ENCODE measurements around the gene IFNL1.
A peak's percentile ranks its signal among the peaks of the same experiment; 100 is the strongest.
"Not testable (repeated sequence)": the region's sequence is repeated elsewhere in the genome, so short reads cannot be mapped to it uniquely, and the experiment has no call there.

Gene IFNL1

DNA sequence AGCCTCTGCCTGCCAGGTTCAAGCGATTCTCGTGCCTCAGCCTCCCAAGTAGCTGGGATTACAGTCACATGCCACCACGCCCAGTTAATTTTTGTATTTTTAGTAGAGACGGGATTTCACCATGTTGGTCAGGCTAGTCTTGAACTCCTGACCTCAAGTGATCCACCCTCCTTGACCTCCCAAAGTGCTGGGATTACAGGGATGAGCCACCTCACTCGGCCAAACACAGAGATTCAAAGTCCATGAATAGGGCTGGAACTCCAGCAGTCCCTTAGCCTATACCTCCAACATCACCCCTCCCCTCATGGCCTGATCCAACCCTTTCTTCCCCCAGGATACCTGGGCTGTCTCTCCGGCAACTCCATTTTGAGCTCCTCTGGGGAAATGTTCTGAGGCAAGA, 36.5 kb downstream of the IFNL1 start:
- DNase-seq (ENCODE audit: low read depth): not testable (repeated sequence)

DNA sequence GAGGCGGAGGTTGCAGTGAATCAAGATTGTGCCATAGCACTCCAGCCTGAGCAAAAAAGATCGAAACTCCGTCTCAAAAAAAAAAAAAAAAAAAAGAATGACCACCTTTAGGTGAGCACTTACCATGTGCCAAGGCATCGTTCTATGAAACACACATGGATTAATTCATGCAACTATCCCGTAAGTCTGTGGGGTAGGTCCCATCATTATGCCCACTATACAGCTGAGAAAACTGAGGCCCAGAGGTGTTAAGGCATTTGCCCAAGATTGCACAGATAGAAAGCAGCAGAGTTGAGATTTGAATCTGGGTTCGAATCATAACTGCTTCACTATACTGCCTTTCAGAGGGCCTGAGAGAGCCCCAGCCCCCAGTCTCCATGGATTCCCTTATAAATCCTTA, 37.3 kb downstream of the IFNL1 start:
- DNase-seq (ENCODE audit: low read depth): no peak

DNA sequence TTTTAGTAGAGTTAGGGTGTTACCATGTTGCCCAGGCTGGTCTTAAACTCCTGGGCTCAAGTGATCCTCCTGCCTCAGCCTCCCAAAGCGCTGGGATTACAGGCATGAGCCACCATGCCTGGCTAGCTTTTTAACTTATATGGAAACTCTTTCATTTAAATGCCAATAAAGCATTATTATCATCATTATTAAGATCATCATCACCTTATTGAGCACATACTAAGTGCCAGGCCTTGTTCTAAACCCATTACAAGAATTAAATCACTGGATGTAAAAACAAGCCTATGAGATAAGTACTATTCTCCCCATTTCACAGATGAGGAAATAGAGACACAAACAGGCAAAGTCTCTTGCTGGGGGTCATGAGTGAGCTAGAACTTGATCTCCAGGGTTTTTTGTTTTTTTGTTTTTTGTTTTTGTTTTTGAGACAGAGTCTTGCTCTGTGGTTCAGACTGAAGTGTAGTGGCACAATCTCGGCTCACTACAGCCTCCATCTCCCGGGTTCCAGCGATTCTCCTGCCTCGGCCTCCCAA, 38.3 kb downstream of the IFNL1 start:
- no peak for DNase-seq (ENCODE audit: low read depth)

DNA sequence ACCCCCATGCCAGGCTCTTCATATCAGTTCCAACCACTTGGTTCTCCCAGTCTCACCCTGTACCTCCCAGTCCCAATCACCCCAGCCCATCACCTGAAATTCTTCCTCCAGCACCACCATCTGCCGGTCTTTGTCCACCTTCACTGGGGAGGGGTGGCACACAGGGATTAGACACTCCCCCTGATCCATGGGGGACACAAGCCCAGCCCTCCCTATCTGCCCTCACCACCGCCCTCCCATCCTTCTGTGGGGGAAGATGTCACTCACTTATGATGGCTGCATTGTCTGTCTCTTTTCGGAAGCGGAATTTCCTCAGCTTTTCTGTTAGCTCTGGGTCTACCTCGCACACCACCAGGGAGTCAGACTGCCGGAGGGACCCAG, 39.0 kb downstream of the IFNL1 start:
- no peak for DNase-seq (ENCODE audit: low read depth)

DNA sequence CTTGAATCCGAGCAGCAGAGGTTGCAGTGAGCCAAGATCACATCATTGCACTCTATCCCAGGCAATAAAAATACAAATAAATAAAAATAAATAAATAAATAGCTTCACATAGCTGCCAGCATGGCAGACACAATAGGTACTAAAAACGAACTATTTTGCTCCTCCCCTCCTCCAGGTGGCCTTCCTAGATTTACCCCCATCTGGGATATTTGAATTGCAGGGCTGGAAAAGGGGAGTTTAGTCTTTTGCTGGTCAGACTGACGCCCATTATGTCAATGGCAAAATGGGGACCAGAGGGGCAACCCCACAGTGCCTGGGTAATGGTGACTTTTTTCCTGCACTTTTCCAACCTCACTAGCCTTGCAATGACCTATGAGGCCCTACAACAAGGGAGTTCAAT, 40.3 kb downstream of the IFNL1 start:
- DNase-seq (ENCODE audit: low read depth): no peak

DNA sequence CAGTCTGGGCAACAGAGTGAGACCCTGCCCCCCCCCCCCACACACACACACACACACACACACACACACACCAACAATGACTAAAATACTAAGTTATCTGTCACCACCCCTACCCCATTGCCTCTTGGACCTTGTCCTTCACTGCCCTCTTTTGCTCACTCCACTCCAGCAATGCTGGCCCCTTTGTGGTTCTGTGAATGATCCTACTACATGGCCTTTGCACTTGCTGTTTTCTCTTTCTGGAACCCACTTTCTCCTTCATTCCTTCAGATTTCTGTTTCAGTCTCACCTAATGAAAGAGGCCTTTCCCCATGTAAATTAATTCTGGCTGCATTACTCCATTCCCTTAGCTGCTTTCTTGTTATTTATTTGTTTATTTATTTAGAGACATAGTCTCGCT, 43.5 kb downstream of the IFNL1 start:
- DNase-seq (ENCODE audit: low read depth): no peak

DNA sequence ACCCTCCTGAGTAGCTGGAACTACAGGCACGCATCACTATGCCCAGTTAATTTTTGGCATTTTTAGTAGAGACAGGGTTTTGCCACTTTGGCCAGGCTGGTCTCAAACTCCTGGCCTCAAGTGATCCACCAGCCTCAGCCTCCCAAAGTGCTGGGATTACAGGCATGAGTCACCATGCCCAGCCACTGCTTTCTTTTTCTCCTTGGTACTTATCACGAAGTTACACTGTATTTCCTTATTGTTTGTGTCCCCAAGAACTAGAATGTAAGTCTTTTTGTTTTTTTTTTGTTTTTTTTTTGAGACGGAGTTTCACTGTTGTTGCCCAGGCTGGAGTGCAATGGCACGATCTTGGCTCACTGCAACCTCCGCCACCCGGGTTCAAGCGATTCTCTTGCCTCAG, 43.9 kb downstream of the IFNL1 start:
- DNase-seq (ENCODE audit: low read depth): not testable (repeated sequence)

DNA sequence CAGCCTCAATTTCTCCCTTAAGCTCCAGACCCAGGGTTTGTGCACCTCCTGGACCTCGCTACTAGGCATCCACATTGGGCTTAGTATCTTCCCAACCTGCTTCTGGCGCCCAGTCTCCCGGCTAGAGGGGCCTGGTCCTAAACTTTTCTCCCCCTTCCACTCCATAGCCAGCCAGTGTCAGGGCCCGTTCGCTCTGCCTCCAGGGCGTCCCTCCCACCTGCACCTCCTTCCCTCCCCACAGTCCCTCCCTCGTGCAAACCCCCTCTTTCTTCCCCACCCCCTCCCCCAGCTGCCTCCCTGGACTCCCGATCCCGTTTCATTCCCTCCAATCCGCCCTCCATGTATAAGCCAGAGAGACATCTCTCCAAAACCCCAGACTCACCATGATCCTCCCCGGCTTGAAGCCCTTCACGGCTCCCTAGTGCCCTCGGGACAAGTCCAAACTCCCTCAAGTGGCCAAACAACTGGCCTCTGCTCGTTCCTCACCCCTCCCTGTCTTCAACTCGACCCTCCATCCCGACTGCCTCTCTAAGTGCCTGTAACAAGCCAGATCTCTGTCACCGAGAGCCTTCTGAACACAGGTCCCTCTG, 45.0 kb downstream of the IFNL1 start:
- no peak for DNase-seq (ENCODE audit: low read depth)

DNA sequence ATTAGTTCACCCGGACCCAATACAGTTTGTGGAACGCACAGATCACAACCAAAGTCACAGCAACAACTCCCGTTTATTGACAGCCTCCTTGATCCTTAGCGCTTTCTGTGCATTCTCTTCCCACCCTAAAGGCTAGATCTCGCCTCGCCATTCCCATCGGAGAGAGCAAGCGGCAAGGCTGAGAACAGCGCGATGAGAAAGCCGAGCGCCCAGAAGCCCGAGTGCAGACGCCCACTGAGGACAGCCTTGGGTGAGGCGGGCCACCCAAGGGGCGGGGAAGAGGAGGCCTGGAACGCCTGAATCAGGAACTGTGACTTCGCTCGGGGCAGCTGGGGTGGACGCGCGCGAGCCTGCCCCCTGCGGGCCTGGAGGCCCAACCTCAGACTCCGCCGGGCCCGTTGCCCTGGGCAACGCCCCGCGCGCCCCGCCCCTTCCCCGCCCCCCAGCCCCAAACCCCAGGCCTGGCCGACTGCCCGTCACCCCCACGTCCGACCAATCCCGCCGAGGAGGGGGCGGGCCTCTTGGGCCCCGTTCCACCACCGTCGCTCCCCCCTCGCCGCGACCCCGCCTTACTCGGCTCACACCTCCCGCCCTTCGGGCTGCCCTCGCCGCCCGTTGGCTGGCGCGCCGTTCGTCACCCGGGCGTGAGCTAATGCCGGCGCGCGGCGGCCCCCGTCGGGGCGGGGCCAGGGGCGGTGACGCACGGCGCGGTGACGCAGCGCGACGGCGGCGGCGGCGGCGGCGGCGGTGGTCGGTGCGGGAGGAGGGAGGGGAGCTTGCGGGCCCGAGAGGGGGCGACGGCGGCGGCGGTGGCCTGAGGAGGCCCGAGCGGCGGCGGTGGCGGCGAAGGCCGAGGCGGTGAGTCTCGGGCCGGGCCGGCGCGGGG, 45.8 kb downstream of the IFNL1 start, which contains the start of gene SAMD4B:
TSS of gene SAMD4B (plus strand) at position 703 of the 886 bp plus-strand sequence. CDS start 14,473 bp downstream, outside the sequence.
- DNase-seq (ENCODE audit: low read depth): peak; percentile 96

DNA sequence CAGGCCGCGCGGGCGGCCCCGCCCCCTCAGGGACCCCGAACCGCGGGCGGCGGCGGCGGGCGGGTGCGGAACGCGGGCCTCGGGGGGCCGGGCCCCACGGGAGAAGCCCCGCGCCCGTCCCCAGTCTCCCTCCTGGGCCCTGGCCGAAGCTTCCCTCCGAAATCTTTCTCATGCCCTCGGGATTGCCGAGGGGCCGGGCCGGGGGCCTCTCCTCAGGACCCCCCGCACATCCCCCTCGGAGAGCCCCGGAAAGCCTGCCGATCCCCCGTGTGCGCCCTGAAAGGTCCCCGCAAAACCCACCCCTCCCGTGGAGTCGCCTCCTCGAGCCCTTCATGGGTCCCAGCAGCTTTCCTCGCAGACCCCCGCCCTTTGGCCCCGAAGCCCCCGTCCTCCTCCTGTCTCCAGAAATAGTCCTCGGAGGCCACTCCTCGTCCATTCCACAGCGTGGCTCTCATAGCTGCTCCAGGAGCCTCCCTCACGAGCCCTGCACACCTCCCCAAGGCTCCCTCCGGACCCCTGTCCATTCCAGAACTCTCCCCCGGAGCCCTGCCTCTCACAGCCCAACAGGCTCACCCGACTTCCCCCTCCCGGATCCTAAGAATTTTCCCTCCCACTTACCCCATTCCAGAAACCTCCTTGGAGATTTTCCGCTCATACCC, 46.6 kb downstream of the IFNL1 start:
- no peak for DNase-seq (ENCODE audit: low read depth)

DNA sequence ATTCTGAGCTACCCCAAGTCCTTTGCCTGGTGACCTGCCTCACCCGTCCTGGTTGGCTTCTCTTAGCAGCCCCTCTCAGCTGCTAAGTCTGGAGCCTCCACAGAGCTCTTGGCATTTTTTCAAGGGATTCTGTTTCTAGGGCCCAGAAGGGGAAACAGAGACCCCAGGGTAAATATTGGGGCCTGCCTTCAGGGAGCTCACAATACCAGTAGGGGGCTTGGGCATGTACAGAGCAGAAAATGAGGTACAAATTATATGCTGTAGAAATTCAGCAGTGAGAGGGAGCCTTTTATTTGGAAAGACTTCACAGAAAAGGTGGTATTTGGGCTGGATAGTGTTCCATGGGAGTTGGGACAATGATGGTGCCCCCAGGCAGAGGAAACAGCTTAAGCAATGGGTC, 49.7 kb downstream of the IFNL1 start:
- DNase-seq (ENCODE audit: low read depth): no peak

DNA sequence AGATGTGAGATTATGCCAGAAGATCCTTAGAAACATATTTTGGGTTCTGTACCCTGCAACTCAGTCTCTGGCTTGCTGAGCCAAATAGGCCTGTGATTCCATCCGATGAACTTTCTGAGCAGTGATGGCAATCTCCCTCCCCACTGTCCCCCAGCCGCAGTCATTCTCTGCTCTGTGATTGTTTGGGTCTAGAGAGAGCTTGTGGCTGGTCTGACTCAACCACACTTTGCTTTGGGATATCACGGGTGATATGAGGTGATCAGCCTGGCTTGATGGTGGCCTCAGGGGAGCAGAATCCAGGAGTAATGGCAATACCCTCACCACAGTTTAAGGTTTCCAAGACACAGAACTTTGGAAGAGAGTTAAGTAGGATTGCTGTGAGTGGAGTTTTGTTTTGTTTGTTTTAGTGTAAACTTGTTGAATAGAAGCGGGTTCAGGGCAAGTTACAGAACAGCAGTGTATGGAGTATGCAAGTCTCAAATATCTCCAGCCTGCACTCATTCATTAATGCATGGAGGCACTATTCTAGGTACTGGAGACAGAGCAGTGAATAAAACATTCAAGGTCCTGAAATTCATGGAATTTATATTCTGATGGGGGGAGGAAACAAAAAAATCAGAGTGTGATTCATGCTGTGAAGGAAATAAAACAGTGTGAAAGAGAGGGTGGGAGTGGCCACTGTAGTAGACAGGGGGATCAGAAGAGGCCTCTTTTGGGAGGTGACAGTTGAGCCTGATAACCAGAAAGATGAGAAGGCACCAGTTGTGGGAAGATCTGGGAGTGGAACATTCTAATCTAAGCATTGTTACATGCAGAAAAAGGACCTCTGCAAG, 51.3 kb downstream of the IFNL1 start:
- no peak for DNase-seq (ENCODE audit: low read depth)
